GM08714 (cell line): ENCODE results near the gene VRK1.

Experiments
- H3K4me3 ChIP-seq: fragments of 200-500 bp; sonication (Bioruptor generic); 2 replicates; pipeline ENCODE4 v1.5.1; 2014; ENCODE audit warnings: mild to moderate bottlenecking, low read length, inconsistent platforms
- ZNF274 ChIP-seq: IDR thresholded peaks from 2 replicates; pipeline ENCODE4 v1.6.1; 2012; ENCODE audit warnings: mild to moderate bottlenecking, low read depth, low read length

The VRK1 gene

GRCh38 chr14:96901227-96901626 lies 104.0 kb downstream of the VRK1 start:
- H3K4me3 ChIP-seq, result no peak overlapping the region

GRCh38 chr14:96902004-96902403 lies 104.8 kb downstream of the VRK1 start:
- TF ChIP-seq ZNF274, result no peak
- H3K4me3 ChIP-seq, result no peak overlapping the region

More at GRCh38 chr14:96901227-96901626, 104.0 kb downstream of the VRK1 start:
- TF ChIP-seq ZNF274, result no peak

- H3K4me3 ChIP-seq, result no peak overlapping the region
- no peak for TF ChIP-seq ZNF274
Observed at GRCh38 chr14:96903444-96904023, 106.4 kb downstream of the VRK1 start.

GRCh38 chr14:96904201-96904600 lies 107.0 kb downstream of the VRK1 start:
- TF ChIP-seq ZNF274, result no peak

GRCh38 chr14:96905065-96905464 lies 107.9 kb downstream of the VRK1 start:
- H3K4me3 ChIP-seq, result no peak overlapping the region
- no peak for TF ChIP-seq ZNF274

More at GRCh38 chr14:96904201-96904600, 107.0 kb downstream of the VRK1 start:
- no peak overlapping the region for H3K4me3 ChIP-seq

GRCh38 chr14:96905825-96906224 lies 108.6 kb downstream of the VRK1 start:
- TF ChIP-seq ZNF274, result no peak
- no peak overlapping the region for H3K4me3 ChIP-seq

- no peak overlapping the region for H3K4me3 ChIP-seq
- TF ChIP-seq ZNF274, result no peak
Observed at GRCh38 chr14:96906434-96906833, 109.3 kb downstream of the VRK1 start.

- TF ChIP-seq ZNF274, result no peak
- H3K4me3 ChIP-seq, result no peak overlapping the region
Observed at GRCh38 chr14:96909841-96910364, 112.7 kb downstream of the VRK1 start.

- TF ChIP-seq ZNF274, result no peak
Observed at GRCh38 chr14:96911499-96912149, 114.4 kb downstream of the VRK1 start.

GRCh38 chr14:96914571-96915128 lies 117.5 kb downstream of the VRK1 start:
- TF ChIP-seq ZNF274, result no peak
- H3K4me3 ChIP-seq, result no peak overlapping the region

More at GRCh38 chr14:96911499-96912149, 114.4 kb downstream of the VRK1 start:
- H3K4me3 ChIP-seq, result no peak overlapping the region

GRCh38 chr14:96915478-96915877 lies 118.3 kb downstream of the VRK1 start:
- no peak for TF ChIP-seq ZNF274
- no peak overlapping the region for H3K4me3 ChIP-seq

- no peak for TF ChIP-seq ZNF274
- H3K4me3 ChIP-seq, result no peak overlapping the region
Observed at GRCh38 chr14:96916751-96917150, 119.6 kb downstream of the VRK1 start.

GRCh38 chr14:96917442-96917963 lies 120.3 kb downstream of the VRK1 start:
- H3K4me3 ChIP-seq, result no peak overlapping the region
- TF ChIP-seq ZNF274, result no peak

GRCh38 chr14:96920023-96920422 lies 122.8 kb downstream of the VRK1 start:
- TF ChIP-seq ZNF274, result no peak
- no peak overlapping the region for H3K4me3 ChIP-seq

GRCh38 chr14:96920820-96921219 lies 123.6 kb downstream of the VRK1 start:
- H3K4me3 ChIP-seq, result no peak overlapping the region
- TF ChIP-seq ZNF274, result no peak
